Endodermal cell (in vitro differentiated cells): Measurements from ENCODE around the gene INSL6. TPM values are rescaled to one million over a fixed set of nuclear protein-coding genes. Genes with fewer than 3 reads are reported as not detected.

ENCODE experiments used
- DNase-seq: peaks from one replicate; pipeline ENCODE4 v3.0.0-alpha.2; 2017
- H3K27ac ChIP-seq: 2 replicates; pipeline ENCODE4 v1.5.1; 2013; ENCODE audit warnings: mild to moderate bottlenecking, low read depth, low read length, moderate library complexity
- H3K27me3 ChIP-seq: 2 replicates; pipeline ENCODE4 v1.6.1; 2013; ENCODE audit warnings: mild to moderate bottlenecking, low read length, moderate library complexity; ENCODE audit not compliant: insufficient read depth, control insufficient read depth, poor library complexity, severe bottlenecking
- H3K36me3 ChIP-seq: 2 replicates; pipeline ENCODE4 v1.7.0; 2013; ENCODE audit warnings: mild to moderate bottlenecking, low read length, moderate library complexity; ENCODE audit not compliant: control insufficient read depth, insufficient read depth
- H3K4me1 ChIP-seq: one replicate; pipeline ENCODE4 v1.7.0; 2013; ENCODE audit warnings: low read length; ENCODE audit not compliant: control insufficient read depth, insufficient read depth
- H3K4me3 ChIP-seq: 2 replicates; pipeline ENCODE4 v1.5.1; 2013; ENCODE audit warnings: mild to moderate bottlenecking, low read length, moderate library complexity
- H3K9ac ChIP-seq: 2 replicates; pipeline ENCODE4 v1.6.1; 2013; ENCODE audit warnings: mild to moderate bottlenecking, low read length, moderate library complexity; ENCODE audit not compliant: poor library complexity, severe bottlenecking; ENCODE audit errors: extremely low read depth
- H3K9me3 ChIP-seq: 2 replicates; pipeline ENCODE4 v1.6.1; 2013; ENCODE audit warnings: mild to moderate bottlenecking, low read length, moderate library complexity; ENCODE audit not compliant: control insufficient read depth
- H3K27ac Mint-ChIP-seq: 2 replicates; pipeline ENCODE4 v1.8.0; 2020; ENCODE audit warnings: mixed read lengths
- H3K27me3 Mint-ChIP-seq: 2 replicates; pipeline ENCODE4 v1.8.0; 2021; ENCODE audit warnings: mild to moderate bottlenecking, mixed read lengths; ENCODE audit not compliant: insufficient read depth
- H3K36me3 Mint-ChIP-seq: 2 replicates; pipeline ENCODE4 v1.8.0; 2020; ENCODE audit warnings: low read depth, mixed read lengths
- H3K4me1 Mint-ChIP-seq: 2 replicates; pipeline ENCODE4 v1.8.0; 2020; ENCODE audit warnings: mixed read lengths
- H3K4me3 Mint-ChIP-seq: 2 replicates; pipeline ENCODE4 v1.8.0; 2020; ENCODE audit warnings: mild to moderate bottlenecking, moderate library complexity, mixed read lengths
- H3K9me3 Mint-ChIP-seq: 2 replicates; pipeline ENCODE4 v1.8.0; 2020; ENCODE audit warnings: mild to moderate bottlenecking, mixed read lengths
- CTCF ChIP-seq: fragments of 200-600 bp; sonication (generic); conservative IDR thresholded peaks from 2 replicates; pipeline ENCODE4 v1.5.0; 2021; ENCODE audit warnings: antibody characterized with exemption, mild to moderate bottlenecking
- WGBS, 2 experiments: methylation state at CpG; one replicate each; pipeline versions ENCODE4 v1.1.5 to v1.1.7; 2013; ENCODE audit warnings: missing lambda C conversion rate in 2 of 2, mixed read lengths in 1 of 2; ENCODE audit not compliant: insufficient coverage in 1 of 2, insufficient read length in 1 of 2; 5-methylcytosine and 5-hydroxymethylcytosine counted together
- total RNA-seq, 2 donors: library from RNA; stranded (reverse); fragmentation: NEBNext Ultra II Directional in 1 of 2; extraction: Animal tissue kit (Norgen Biotek cat#: 25700) in 1 of 2; gene quantifications; 2 replicates in 1 of 2; 3 replicates in 1 of 2; pipeline ENCODE4 v1.2.1, GENCODE V29; 2021

INSL6 gene
- total RNA-seq, 2 donors from 2014 or later = not detected

GRCh38 chr9:5122116-5122515 is 63.3 kb downstream of the INSL6 start:
- H3K4me1 Mint-ChIP-seq = peaks cover 12% of the 10 kb centered on the region
- no peak overlapping the region for H3K4me3 Mint-ChIP-seq
- no peaks in the 10 kb centered on the region for H3K9me3 ChIP-seq
- no peak overlapping the region for H3K4me3 ChIP-seq
- no peak for DNase-seq
- H3K36me3 Mint-ChIP-seq = peaks cover 22% of the 10 kb centered on the region
- no peaks in the 10 kb centered on the region for H3K27me3 Mint-ChIP-seq
- H3K9me3 Mint-ChIP-seq = no peaks in the 10 kb centered on the region
- H3K4me1 ChIP-seq = peaks cover 7% of the 10 kb centered on the region
- H3K27ac Mint-ChIP-seq = no peak overlapping the region
- no peak overlapping the region for H3K9ac ChIP-seq
- 86 to 92% methylated on average over 1 of the region's 1 CpG for WGBS, 2 experiments
- no peaks in the 10 kb centered on the region for H3K27me3 ChIP-seq
- H3K36me3 ChIP-seq = peaks cover 26% of the 10 kb centered on the region
- TF ChIP-seq CTCF = no peak
- H3K27ac ChIP-seq = no peak overlapping the region

GRCh38 chr9:5113994-5114748 is 71.3 kb downstream of the INSL6 start:
- Mint-ChIP-seq H3K27ac (no peak overlapping the region), H3K27me3 (no peaks in the 10 kb centered on the region), H3K4me3 (no peak overlapping the region), H3K4me1 (no peaks in the 10 kb centered on the region), H3K36me3 (peaks cover 29% of the 10 kb centered on the region), H3K9me3 (peaks cover 3% of the 10 kb centered on the region)
- Histone ChIP-seq H3K9me3 (no peaks in the 10 kb centered on the region), H3K4me1 (no peaks in the 10 kb centered on the region), H3K4me3 (no peak overlapping the region), H3K36me3 (peaks cover 10% of the 10 kb centered on the region), H3K9ac (no peak overlapping the region), H3K27ac (no peak overlapping the region), H3K27me3 (no peaks in the 10 kb centered on the region)
- 92 to 96% methylated on average over 14 to 22 of the region's 22 CpGs for WGBS, 2 experiments
- no peak for TF ChIP-seq CTCF
- DNase-seq = peak; percentile 34

Other genes with a start within 250 kb of the INSL6 start
- 10 to 100 TPM; 10.4 to 12.3 TPM for gene JAK2, start 200.4 kb downstream of the INSL6 start, total RNA-seq
- not detected for gene INSL4, start 45.8 kb upstream of the INSL6 start, total RNA-seq
- 1 to 10 TPM; 2.3 to 7.9 TPM for gene RLN2, start 119.1 kb upstream of the INSL6 start, total RNA-seq
- gene RLN1, start 154.2 kb upstream of the INSL6 start, total RNA-seq = under 1 TPM; 0.97 to 0.99 TPM